Measurements from ENCODE around the gene SAP30L.

DNA sequence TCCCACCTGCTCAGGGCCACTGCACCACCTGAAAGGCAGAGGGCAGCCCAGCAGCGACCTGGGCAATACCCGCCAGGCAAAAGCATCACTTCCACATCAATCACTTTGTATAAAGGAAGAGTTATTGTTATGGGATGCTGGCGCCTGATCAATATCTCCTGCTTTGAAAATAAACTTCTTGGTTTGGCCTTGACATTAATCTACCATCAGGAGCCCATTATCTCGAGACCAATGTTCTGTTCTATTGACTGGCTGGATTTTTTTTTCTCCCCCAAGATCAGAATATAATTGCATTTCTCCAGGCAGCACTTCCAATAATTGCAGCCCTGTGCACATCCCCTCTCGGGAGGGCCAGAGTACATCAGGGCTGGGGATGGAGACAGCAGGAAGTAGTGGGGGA, 44.4 kb upstream of the SAP30L start:
- TF ChIP-seq, protein P1, sequence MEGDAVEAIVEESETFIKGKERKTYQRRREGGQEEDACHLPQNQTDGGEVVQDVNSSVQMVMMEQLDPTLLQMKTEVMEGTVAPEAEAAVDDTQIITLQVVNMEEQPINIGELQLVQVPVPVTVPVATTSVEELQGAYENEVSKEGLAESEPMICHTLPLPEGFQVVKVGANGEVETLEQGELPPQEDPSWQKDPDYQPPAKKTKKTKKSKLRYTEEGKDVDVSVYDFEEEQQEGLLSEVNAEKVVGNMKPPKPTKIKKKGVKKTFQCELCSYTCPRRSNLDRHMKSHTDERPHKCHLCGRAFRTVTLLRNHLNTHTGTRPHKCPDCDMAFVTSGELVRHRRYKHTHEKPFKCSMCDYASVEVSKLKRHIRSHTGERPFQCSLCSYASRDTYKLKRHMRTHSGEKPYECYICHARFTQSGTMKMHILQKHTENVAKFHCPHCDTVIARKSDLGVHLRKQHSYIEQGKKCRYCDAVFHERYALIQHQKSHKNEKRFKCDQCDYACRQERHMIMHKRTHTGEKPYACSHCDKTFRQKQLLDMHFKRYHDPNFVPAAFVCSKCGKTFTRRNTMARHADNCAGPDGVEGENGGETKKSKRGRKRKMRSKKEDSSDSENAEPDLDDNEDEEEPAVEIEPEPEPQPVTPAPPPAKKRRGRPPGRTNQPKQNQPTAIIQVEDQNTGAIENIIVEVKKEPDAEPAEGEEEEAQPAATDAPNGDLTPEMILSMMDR (conservative IDR thresholded peaks at IDR 0.05 in 1 of 2, IDR thresholded peaks at IDR 0.05 in 1 of 2; ENCODE audit: low read depth in 1 of 2, low read length in 2 of 2), result no peak
- TF ChIP-seq EZH2 (IDR thresholded peaks at IDR 0.05; ENCODE audit: low read length, missing control alignments), result no peak
